Chondrocyte (in vitro differentiated cells): ENCODE data around the gene RFX3. TPM values are rescaled to one million over a fixed set of nuclear protein-coding genes. Genes with fewer than 3 reads are reported as not detected.

Experiments used
- DNase-seq: peaks from one replicate; pipeline ENCODE4 v3.0.0; 2021; ENCODE audit warnings: mixed read lengths, low spot score
- H3K27ac Mint-ChIP-seq: one replicate; pipeline ENCODE4 v1.8.0; 2021; ENCODE audit warnings: mild to moderate bottlenecking, moderate library complexity, mixed read lengths; ENCODE audit not compliant: unreplicated experiment
- H3K27me3 Mint-ChIP-seq: 2 replicates; pipeline ENCODE4 v1.8.0; 2021; ENCODE audit warnings: low read depth, mixed read lengths
- H3K36me3 Mint-ChIP-seq: 2 replicates; pipeline ENCODE4 v1.8.0; 2021; ENCODE audit warnings: low read depth, mixed read lengths
- H3K4me1 Mint-ChIP-seq: 2 replicates; pipeline ENCODE4 v1.8.0; 2021; ENCODE audit warnings: low read depth, mild to moderate bottlenecking, mixed read lengths
- H3K4me3 Mint-ChIP-seq: one replicate; pipeline ENCODE4 v1.8.0; 2021; ENCODE audit warnings: mild to moderate bottlenecking, moderate library complexity, mixed read lengths; ENCODE audit not compliant: unreplicated experiment
- H3K9me3 Mint-ChIP-seq: 2 replicates; pipeline ENCODE4 v1.8.0; 2021; ENCODE audit warnings: low read depth, mixed read lengths
- total RNA-seq: library from RNA; stranded (reverse); gene quantifications from 3 replicates; pipeline ENCODE4 v1.2.1, GENCODE V29; 2021
- TF ChIP-seq, protein P1 (sequence below): fragments of 200-600 bp; sonication (generic); IDR thresholded peaks from 2 replicates; pipeline ENCODE4 v1.5.0; 2021; ENCODE audit warnings: antibody characterized with exemption, mild to moderate bottlenecking, moderate library complexity

Gene RFX3
- total RNA-seq, 1 donor from 2014 or later = 4.1 TPM

DNA sequence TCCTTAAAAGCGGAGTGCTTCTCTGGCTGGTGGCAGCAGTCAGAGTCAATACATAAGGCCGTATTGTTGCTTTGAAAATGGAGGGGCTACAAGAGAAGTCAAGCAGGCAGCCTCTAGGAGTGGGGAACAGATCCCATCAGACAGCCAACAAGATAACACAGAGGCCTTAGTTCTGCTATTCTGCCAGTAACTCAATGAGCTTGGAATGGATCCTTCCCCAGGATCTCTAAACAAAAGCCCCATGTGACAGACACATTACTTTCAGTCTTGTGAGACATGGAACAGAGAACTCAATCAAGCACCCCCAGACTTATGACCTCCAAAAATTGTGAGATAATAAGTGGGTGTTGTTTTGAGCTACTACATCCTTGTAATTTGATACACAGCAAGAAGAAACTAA lies 158.6 kb downstream of the RFX3 start:
- DNase-seq = no peak
- Mint-ChIP-seq H3K4me1 (no peaks in the 10 kb centered on the region), H3K9me3 (no peaks in the 10 kb centered on the region), H3K27ac (no peak overlapping the region), H3K27me3 (no peaks in the 10 kb centered on the region), H3K4me3 (no peak overlapping the region), H3K36me3 (no peaks in the 10 kb centered on the region)
- TF ChIP-seq, protein P1, sequence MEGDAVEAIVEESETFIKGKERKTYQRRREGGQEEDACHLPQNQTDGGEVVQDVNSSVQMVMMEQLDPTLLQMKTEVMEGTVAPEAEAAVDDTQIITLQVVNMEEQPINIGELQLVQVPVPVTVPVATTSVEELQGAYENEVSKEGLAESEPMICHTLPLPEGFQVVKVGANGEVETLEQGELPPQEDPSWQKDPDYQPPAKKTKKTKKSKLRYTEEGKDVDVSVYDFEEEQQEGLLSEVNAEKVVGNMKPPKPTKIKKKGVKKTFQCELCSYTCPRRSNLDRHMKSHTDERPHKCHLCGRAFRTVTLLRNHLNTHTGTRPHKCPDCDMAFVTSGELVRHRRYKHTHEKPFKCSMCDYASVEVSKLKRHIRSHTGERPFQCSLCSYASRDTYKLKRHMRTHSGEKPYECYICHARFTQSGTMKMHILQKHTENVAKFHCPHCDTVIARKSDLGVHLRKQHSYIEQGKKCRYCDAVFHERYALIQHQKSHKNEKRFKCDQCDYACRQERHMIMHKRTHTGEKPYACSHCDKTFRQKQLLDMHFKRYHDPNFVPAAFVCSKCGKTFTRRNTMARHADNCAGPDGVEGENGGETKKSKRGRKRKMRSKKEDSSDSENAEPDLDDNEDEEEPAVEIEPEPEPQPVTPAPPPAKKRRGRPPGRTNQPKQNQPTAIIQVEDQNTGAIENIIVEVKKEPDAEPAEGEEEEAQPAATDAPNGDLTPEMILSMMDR = no peak

DNA sequence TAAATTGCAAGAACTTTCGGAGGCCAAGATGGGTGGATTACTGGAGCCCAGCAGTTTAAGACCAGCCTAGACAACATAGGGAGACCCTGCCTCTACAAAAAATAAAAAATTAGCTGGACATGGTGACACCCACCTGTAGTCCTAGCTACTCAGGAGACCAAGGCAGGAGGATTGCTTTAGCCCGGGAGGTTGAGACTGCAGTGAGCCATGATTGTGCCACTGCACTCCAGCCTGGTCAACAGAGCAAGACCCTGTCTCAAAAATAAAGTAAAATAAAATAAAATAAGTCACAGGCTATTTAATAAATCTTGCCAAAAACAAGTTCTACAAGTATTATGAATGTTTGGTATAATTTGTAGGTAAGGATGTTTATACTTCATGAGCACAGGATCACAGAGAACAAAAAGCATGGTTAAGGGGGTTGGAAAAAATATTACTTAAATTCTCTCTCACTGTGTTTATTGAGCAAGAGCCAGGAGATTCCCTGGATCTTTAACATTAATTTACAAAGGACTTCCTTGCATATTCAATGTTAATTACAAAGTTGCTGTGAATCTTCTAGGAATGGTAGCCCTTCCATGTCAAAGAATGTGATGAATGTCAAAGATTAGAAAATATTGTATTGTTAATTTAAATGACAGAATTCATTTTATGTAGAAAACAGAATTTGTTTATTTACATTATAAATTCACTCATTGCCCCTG lies 164.0 kb downstream of the RFX3 start:
- Mint-ChIP-seq H3K9me3 (no peaks in the 10 kb centered on the region), H3K27me3 (no peaks in the 10 kb centered on the region), H3K27ac (no peak overlapping the region), H3K4me1 (no peaks in the 10 kb centered on the region), H3K4me3 (no peak overlapping the region), H3K36me3 (no peaks in the 10 kb centered on the region)
- DNase-seq = no peak
- TF ChIP-seq, protein P1 = no peak

DNA sequence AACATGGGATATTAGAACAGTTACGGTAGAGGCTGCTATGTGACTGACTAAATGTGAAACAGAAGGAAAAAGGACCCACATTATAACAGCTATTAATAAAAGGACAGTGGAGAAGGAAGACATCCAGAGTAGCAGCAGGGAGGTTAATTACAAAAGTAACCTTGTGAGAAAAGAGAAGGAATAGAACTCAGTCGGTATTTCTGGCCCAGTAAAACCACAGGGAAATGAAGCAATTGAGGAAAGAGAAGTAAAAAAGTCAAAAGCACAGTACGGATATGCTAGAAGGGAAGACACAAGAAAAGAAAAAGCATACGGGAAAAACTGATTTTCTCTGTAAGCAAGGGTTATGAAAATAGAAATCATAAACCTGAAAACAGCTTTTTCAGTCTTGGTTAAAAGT lies 164.7 kb downstream of the RFX3 start:
- DNase-seq = no peak
- no peaks in the 10 kb centered on the region for H3K4me1 Mint-ChIP-seq
- H3K36me3 Mint-ChIP-seq = no peaks in the 10 kb centered on the region
- H3K4me3 Mint-ChIP-seq = no peak overlapping the region
- no peak overlapping the region for H3K27ac Mint-ChIP-seq
- TF ChIP-seq, protein P1 = no peak
- no peaks in the 10 kb centered on the region for H3K9me3 Mint-ChIP-seq
- no peaks in the 10 kb centered on the region for H3K27me3 Mint-ChIP-seq

DNA sequence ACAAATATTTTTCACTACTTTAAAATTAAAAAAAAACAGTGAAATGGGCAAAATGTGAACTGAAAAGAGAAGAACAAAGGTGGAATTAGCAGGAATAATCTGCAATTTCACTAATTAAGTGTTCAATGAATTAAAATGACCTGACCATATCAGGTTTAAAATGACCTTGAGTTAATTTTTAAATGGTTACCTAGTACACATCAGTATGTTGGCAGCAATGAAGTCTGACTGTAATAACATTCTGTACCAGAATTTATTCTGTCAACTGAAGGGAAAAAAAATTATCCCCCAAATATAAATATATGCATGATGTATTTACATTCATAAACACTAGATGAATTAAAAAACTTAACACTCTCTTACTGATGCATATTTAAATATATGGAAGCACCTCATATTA lies 165.6 kb downstream of the RFX3 start:
- Mint-ChIP-seq H3K4me3 (no peak overlapping the region), H3K4me1 (no peaks in the 10 kb centered on the region), H3K36me3 (no peaks in the 10 kb centered on the region), H3K27ac (no peak overlapping the region), H3K9me3 (no peaks in the 10 kb centered on the region), H3K27me3 (no peaks in the 10 kb centered on the region)
- TF ChIP-seq, protein P1 = no peak
- no peak for DNase-seq

DNA sequence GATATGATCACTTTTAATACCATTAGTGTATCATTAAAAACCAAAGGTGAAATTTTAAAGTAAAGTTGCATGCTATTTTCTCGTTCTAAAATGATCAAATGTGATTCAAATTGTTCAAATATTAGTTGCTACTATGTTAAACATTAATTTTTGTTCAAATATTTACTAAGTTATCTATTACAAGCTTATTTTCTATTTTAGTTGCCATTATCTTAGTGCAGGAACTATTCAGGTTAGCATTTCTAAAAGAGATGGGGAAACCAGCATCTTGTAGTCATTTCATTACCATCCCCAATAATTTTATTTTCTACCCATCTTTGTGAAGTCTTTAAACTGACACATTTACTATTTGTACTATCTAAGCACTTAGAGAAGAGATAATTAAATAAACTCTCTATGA lies 166.0 kb downstream of the RFX3 start:
- Mint-ChIP-seq H3K36me3 (no peaks in the 10 kb centered on the region), H3K27me3 (no peaks in the 10 kb centered on the region), H3K4me1 (no peaks in the 10 kb centered on the region), H3K4me3 (no peak overlapping the region), H3K27ac (no peak overlapping the region), H3K9me3 (no peaks in the 10 kb centered on the region)
- no peak for DNase-seq
- TF ChIP-seq, protein P1 = no peak
